ENCODE results near the gene TRIM65. TPM values are rescaled to one million over a fixed set of nuclear protein-coding genes. Genes with fewer than 3 reads are reported as not detected.
"Not testable (repeated sequence)": the region's sequence is repeated elsewhere in the genome, so short reads cannot be mapped to it uniquely, and the experiment has no call there.

Gene TRIM65
- total RNA-seq, 2 donors from 2014 or later = 16.2 to 31.9 TPM

GRCh38 chr17:75874323-75875181 is 22.2 kb downstream of the TRIM65 start:
- H3K9me3 Mint-ChIP-seq = no peaks in the 10 kb centered on the region
- ATAC-seq (no peak), DNase-seq (ENCODE audit: low spot score in 2 of 2) (no peak)
- peak overlapping the region in 1 of 2 donors; percentile 42 for H3K27ac Mint-ChIP-seq
- peaks cover 0 to 15% of the 10 kb centered on the region in 2 donors for H3K36me3 Mint-ChIP-seq

DNA sequence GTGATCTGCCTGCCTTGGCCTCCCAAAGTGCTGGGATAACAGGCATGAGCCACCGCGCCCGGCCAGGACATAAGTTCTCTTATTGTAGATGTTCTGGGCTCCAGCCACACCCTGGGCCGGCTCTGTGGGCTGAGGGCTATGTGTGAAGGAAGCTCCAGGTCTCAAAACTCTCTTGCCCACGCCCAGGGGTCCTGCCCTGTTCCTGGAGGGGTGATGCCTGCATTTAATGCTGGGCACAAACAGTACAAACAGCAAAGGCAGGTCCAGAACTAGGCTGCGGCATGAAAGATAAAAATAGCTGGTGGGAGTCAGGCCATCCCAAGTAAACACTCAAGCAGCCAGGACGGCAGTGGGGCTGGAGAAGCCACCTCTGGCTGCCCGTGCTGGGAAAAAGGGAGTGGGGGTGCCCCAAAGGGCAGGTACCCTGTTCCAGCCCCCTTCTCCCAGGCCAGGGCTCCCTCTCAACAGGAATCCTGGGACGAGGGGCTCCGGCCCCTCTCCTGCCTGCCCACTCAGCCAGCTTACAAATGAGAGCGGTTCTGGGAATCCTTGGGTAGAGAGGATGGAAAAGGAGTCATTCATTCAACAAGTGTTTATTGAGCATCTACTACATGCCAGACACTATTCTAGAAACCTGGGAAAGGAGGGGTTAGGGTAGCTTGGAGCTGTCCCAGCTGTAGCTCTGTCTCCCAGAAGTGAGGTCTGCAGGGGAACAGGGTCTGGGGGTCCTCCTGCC is 23.0 kb downstream of the TRIM65 start:
- DNase-seq (ENCODE audit: low spot score in 2 of 2) = no peak
- no peak for ATAC-seq
- peaks cover 0 to 15% of the 10 kb centered on the region in 2 donors for H3K36me3 Mint-ChIP-seq
- peak overlapping the region in 1 of 2 donors; percentile 64 for H3K27ac Mint-ChIP-seq
- no peaks in the 10 kb centered on the region for H3K9me3 Mint-ChIP-seq

DNA sequence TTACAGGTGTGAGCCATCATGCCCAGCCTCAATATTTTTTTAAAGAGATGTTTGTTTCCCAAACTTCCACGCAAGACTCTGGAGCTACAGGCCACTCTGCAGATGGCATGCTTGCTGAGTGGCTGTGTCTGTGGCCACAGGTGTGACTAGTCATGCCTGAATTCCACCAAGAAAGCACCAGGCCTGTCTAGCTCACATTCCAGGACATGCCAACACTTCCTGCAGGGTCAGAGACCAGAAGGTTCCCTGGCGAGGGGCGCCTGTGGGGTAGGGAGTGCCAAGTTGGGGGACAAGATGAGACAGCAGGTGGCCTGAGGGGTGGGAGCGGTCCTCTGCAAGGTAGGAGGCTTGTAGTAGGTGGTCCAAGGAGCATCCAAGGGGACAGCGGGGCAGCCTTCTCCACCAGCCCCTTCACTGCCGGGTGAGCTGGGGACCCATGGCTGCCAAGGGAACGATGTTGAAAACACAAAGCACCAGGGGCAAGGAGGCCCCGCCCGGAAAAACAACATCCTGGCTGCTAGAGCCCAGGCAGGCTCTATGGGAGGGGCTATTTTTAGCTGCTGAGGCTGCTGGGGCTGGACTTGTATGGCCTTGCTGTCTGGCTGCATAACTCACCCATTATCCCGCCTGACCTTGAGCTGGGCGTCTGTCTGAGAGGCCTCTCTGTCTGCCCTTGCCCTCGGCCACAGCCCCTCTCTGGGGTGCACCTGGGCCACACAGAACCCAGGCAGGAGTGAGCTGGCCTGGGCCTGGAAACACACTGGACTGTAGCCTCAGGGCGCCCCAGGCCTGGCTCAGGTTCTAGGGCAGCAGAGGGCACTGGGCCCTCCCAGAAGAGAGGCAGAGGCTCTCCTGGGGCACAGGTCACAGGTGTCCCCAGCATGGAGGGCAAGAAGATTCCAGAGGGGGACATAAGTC is 24.1 kb downstream of the TRIM65 start:
- no peak for DNase-seq (ENCODE audit: low spot score in 2 of 2)
- Mint-ChIP-seq H3K9me3 (no peaks in the 10 kb centered on the region), H3K27ac (peak overlapping the region; percentile 64 to 92), H3K36me3 (peaks cover 0 to 13% of the 10 kb centered on the region in 2 donors)
- ATAC-seq = no peak

DNA sequence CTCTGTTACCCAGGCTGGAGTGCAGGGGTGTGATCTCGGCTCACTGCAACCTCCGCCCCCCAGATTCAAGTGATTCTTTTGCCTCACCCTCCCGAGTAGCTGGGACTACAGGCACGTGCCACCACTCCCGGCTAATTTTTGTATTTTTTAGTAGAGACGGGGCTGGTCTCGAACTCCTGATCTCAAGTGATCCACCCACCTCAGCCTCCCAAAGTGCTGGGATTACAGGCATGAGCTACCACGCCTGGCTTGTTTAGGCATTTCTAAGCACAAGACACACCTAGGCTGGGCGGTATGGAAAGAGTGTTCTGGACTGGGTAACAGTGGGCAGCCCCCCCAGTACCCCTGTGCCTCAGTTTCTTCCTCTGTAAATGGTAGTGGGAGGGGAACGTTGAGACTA is 26.5 kb downstream of the TRIM65 start:
- ATAC-seq; DNase-seq (ENCODE audit: low spot score in 2 of 2); H3K36me3 Mint-ChIP-seq; H3K9me3 Mint-ChIP-seq; H3K27ac Mint-ChIP-seq: not testable (repeated sequence)

DNA sequence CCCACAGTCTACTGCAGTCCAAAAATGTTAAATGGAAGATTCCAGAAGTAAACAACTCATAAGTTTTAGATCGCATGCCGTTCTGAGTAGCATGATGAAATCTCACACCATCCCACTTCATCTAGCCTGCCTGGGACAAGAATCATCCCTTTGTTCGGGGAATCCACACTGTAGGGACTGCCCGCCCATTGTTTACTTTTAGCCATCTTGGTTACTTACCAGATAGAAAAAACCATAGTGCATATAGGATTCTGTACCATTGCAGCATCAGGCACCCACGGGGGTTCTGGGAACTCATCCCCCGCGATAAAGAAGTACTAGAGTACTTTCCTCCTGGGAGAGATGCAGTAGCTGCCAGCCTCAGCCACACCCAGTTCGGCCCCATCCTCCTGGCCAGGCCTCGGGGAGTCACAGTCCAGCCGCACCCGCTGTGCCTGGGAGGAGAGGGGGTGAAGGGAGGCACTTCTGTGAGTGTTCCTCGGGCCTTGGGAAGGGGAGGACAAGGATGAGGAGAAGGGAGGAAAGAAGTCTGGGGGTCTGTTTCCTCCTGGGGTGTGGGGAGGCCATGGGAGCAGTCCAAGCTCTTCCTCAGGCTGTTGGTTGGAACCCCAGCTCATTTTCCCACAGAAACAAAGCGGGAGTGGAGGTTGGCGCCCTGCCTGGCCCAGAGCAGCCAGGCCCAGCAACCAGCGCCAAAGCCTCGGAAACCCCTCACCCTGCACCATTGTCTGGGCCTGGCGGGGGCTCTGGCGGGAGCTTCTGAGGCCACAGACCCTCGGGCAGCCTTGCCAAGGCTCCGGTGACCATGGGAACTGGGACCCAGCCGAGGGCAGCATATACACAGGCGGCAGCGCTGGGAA is 27.2 kb downstream of the TRIM65 start:
- H3K9me3 Mint-ChIP-seq = no peaks in the 10 kb centered on the region
- H3K27ac Mint-ChIP-seq = no peak overlapping the region
- H3K36me3 Mint-ChIP-seq = no peaks in the 10 kb centered on the region
- DNase-seq (ENCODE audit: low spot score in 2 of 2) (no peak), ATAC-seq (no peak)

GRCh38 chr17:75868730-75869281 is 27.9 kb downstream of the TRIM65 start:
- DNase-seq (ENCODE audit: low spot score in 2 of 2); ATAC-seq; H3K36me3 Mint-ChIP-seq; H3K9me3 Mint-ChIP-seq: not testable (repeated sequence)
- H3K27ac Mint-ChIP-seq = peak overlapping the region in 1 of 2 donors; percentile 35

GRCh38 chr17:75865404-75866188 is 31.2 kb downstream of the TRIM65 start:
- not testable (repeated sequence) for H3K36me3 Mint-ChIP-seq; ATAC-seq; DNase-seq (ENCODE audit: low spot score in 2 of 2); H3K9me3 Mint-ChIP-seq
- H3K27ac Mint-ChIP-seq = peak overlapping the region in 1 of 2 donors; percentile 72

GRCh38 chr17:75864887-75865286 is 31.9 kb downstream of the TRIM65 start:
- ATAC-seq = peak; percentile 59 to 80
- H3K9me3 Mint-ChIP-seq; DNase-seq (ENCODE audit: low spot score in 2 of 2); H3K36me3 Mint-ChIP-seq: not testable (repeated sequence)
- H3K27ac Mint-ChIP-seq = peak overlapping the region in 1 of 2 donors; percentile 72

DNA sequence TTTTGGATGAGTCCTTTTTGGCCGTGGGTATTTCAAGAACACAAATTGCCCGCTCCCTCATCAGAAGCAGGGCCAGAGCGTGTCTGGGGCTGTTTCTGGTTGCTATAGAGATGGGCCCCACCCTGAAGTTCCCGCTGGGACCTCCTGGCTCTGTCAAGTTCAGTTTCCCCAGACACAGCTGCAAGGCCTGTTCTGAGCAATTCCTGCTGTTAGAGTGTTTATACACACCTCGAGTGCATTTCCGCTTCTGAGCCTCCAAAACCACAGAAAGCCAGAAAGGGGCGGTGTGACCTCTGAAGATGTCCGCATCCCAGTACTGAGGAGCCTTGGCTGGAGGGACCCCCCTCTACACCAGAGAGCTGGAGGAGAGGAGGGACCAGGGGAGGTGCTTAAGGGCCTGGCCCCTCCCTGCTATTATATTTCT is 32.3 kb downstream of the TRIM65 start:
- H3K27ac Mint-ChIP-seq = peak overlapping the region; percentile 65 to 72
- ATAC-seq = peak; percentile 72 to 80
- no peaks in the 10 kb centered on the region for H3K9me3 Mint-ChIP-seq
- no peaks in the 10 kb centered on the region for H3K36me3 Mint-ChIP-seq
- DNase-seq (ENCODE audit: low spot score in 2 of 2) = peak in 1 of 2 donors; percentile 36

GRCh38 chr17:75861927-75862317 is 34.8 kb downstream of the TRIM65 start:
- Mint-ChIP-seq H3K9me3 (no peaks in the 10 kb centered on the region), H3K27ac (no peak overlapping the region), H3K36me3 (no peaks in the 10 kb centered on the region)
- DNase-seq (ENCODE audit: low spot score in 2 of 2) (no peak), ATAC-seq (no peak)

DNA sequence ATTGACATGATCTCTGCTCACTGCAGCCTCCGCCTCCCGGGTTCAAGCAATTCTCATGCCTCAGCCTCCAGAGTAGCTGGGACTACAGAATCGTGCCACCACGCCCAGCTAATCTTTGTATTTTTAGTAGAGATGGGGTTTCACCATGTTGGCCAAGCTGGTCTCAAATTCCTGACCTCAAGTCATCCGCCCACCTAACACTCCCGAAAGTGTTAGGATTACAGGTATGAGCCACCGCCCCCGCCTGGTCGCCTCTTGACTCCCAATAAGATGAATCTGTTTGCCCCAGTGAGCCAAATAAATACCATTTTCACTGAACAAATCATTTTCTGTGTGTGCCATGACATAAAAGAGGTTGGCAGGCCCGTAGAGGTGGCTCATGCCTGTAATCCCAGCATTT is 37.4 kb downstream of the TRIM65 start:
- not testable (repeated sequence) for DNase-seq (ENCODE audit: low spot score in 2 of 2); H3K36me3 Mint-ChIP-seq; ATAC-seq; H3K9me3 Mint-ChIP-seq
- H3K27ac Mint-ChIP-seq = peak overlapping the region in 1 of 2 donors; percentile 64

- no peaks in the 10 kb centered on the region for H3K9me3 Mint-ChIP-seq
- H3K36me3 Mint-ChIP-seq = no peaks in the 10 kb centered on the region
- DNase-seq (ENCODE audit: low spot score in 2 of 2) (peak in 1 of 2 donors; percentile 30), ATAC-seq (no peak)
- H3K27ac Mint-ChIP-seq = peak overlapping the region in 1 of 2 donors; percentile 93
Observed at GRCh38 chr17:75856062-75856756, 40.5 kb downstream of the TRIM65 start.

- H3K9me3 Mint-ChIP-seq = no peaks in the 10 kb centered on the region
- H3K27ac Mint-ChIP-seq = peak within 1 kb of the TSS in 1 of 2 donors; percentile 93
- ATAC-seq (peak; percentile 91 to 92), DNase-seq (ENCODE audit: low spot score in 2 of 2) (peak; percentile 94 to 98)
- H3K36me3 Mint-ChIP-seq = no peaks in the 10 kb centered on the region
Observed at GRCh38 chr17:75855310-75856061, 41.3 kb downstream of the TRIM65 start, which contains the start of gene WBP2. Gene WBP2, minus strand, starts transcription at chr17:75855335. Its CDS starts 38 bp downstream, at chr17:75855297.

All from activated naive CD4-positive, alpha-beta T cell treated with anti-CD3 and anti-CD28 coated beads, Interleukin-2, amount 50 U/mL, for 72 hours (primary cell).